Activated CD8-positive, alpha-beta memory T cell treated with anti-CD3 and anti-CD28 coated beads, Interleukin-2, amount 50 U/mL, for 4 hours (primary cell): ENCODE measurements around the gene OLFM2.
"Not testable (repeated sequence)": the region's sequence is repeated elsewhere in the genome, so short reads cannot be mapped to it uniquely, and the experiment has no call there.

Source experiments
- DNase-seq: peaks from one replicate; pipeline ENCODE4 v3.0.0-alpha.2; 2020

OLFM2 gene

GRCh38 chr19:9936326-9937000 is at the start of gene OLFM2:
OLFM2 (minus strand) TSS chr19:9936515; CDS start chr19:9936366, 149 bp downstream.
- peak; percentile 39 for DNase-seq

DNA sequence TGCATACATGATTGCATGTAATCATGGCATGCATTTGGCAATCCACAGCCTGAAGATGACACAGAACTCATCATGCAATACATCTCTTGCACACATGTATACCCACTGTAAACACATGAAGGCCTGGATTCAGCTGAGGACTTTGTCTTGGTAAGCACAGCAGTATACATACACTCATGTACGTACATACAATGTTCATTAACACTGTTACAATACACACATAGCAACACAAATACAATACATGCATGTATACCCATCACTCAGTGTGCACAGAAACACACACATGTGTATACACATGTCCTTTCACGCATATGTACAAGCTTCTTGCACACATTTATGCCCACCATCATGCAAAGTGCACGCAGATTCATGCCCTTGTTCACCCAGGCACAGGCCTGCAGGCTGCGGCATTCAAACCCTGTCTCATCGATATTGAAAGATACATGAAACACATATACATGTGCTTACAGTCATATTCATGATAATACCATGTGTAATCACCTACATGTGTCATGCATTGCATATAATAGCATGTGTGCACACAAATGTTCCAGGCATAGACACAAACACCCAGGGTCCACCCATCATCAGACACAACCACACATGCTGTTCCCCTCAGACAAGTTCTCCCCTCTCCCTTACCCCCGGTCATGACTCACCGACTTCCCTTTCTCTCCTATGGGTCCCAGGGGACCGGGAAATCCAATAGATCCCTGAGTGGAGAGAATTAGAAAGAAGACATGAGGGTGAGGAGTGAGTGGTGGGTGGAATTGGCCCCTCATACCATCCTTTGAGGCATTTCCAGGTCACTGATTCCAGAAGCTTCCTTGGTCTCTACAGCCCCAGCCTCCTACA is 45.3 kb upstream of the OLFM2 start:
- no peak for DNase-seq

GRCh38 chr19:9972103-9972502 is 35.8 kb upstream of the OLFM2 start:
- no peak for DNase-seq

DNA sequence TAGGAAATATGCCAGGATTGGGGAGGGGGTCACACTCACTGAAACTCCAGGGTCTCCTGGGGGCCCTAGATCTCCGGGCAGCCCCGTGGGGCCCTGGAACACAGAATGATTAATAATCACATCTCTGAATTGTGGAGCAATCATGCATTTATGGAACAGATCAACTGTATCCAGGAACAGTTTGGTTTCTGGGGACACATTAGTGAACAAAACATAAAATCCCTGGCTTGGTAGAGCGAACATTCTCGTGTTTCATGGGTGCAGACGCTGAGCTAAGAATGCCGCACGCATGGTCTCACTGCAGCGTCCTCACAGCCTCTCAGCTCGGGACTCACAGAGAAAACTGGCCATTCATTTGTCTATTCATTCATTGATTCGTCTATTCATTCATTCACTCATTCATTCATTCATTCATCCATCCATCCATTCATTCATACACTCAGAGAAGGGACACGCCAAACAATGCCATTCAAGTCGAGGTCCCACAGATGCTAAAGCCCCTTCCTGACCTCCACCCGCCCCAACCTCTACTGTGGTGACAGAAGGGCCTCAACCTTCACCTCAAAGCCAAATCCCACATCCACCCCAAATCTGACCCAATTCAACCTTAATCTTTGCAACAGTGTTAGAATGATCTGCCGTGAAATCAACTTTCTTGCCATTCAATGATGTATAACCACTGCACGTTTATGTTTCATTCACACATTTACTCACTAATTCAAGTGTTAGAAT is 35.0 kb upstream of the OLFM2 start:
- DNase-seq, result no peak

DNA sequence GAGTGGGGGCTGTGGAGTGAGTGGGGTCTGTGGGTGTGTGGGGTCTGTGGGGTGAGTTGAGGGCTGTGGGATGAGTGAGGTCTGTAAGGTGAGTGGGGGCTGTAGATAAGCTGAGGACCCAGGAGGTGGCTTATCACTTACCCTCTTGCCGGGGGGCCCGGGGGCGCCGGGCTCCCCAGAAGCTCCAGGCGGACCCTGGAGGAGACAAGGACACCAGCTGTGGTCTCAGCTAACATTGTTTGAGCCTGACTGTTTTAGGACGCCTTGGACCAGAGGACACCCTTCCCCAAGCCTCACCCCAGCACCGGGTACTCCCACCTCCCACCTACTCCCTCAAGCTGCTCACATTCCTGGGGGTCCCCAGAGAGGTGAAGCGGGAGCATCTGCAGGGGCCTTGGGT is 34.2 kb upstream of the OLFM2 start:
- DNase-seq, result no peak

GRCh38 chr19:9969688-9969975 is 33.3 kb upstream of the OLFM2 start:
- no peak for DNase-seq

DNA sequence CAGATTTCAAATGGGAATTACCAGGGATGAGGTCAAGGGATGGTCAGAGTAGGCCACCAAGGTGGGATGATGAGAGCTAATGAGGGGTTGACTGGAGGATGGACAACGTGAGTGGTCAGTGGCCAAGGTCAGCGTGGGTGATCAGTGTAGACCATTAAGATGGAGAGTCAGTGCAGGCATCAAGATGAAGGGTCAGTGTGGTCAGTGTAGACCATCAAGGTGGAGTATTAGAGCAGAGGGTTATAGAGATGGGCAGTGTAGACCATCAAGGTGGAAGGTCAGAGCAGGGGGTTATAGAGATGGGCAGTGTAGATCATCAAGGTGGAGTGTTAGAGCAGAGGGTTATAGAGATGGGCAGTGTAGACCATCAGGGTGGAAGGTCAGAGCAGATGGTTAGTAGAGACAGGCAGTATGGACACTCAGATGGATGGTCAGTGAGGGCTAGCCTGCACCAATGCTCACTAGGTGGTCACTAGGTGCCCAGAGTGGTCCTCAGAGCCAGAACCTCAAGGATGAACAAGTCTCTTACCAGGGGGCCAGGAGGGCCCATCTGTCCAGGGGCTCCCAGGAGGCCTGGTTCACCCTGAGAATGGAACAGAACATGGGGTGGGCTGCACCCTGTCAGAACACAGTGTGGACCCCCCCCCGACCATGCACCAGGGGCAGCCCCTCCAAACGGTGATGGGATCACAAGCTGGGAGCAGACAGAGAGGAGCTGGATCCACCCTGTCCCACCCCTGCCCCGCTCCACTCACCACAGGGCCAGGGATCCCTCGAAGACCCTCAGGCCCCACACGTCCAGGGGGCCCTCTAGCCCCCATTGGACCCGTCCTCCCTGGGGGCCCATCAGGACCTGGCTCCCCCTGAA is 32.7 kb upstream of the OLFM2 start:
- no peak for DNase-seq

DNA sequence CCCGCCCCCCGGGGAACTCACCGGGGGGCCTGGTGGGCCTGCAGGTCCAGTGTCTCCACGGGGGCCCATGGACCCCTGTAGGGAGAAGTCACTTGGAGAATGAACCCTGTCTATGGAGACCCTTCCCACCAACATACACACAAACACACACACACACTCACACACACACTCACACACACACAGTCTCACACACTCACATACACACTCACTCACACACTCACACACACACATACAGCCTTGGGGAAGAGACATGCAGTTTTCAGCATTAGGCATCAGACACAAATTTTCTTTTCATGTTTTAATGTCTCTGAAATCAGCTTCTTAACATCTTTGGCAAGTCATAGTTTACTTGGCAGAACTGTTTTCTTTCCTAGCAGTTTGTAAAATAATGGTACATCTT is 31.0 kb upstream of the OLFM2 start:
- no peak for DNase-seq

DNA sequence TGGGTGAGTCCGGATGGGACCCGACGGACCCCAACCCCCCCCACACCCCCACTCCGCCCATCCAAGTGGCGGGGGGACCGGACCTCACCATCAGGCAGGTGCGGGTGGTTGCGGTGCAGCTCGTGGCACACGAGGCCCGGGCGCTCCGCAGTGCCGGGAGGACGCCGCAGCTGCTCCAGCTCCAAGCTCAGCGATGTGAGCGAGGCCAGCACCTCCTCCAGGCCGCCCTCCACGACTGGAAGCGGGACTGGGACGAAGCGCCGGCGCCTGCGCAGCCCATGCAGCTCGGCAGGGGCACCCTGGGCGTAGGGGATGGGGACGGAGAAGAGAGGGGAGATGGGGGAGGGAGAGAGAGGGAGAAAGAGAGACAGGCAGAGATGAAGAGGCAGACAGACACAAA is 30.1 kb upstream of the OLFM2 start:
- DNase-seq, result no peak

DNA sequence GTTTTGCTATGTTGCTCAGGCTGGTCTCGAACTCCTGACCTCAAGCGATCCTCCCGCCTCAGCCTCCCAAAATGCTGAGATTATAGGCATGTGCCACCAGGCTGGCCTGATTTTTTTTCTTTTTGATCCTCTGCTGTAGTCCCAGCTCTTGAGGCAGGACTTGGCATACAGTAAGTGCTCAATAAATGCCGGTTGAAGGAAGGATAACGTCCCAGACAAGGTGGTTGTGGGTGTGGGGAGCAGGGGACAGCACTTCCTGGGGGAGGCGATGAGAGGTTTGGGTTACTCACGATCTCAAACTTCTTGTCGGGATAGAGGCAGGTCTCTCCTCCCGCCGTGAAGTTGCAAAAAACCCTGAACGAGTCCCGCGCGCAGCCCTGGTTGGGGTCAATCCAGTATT is 29.7 kb upstream of the OLFM2 start:
- DNase-seq, result no peak

DNA sequence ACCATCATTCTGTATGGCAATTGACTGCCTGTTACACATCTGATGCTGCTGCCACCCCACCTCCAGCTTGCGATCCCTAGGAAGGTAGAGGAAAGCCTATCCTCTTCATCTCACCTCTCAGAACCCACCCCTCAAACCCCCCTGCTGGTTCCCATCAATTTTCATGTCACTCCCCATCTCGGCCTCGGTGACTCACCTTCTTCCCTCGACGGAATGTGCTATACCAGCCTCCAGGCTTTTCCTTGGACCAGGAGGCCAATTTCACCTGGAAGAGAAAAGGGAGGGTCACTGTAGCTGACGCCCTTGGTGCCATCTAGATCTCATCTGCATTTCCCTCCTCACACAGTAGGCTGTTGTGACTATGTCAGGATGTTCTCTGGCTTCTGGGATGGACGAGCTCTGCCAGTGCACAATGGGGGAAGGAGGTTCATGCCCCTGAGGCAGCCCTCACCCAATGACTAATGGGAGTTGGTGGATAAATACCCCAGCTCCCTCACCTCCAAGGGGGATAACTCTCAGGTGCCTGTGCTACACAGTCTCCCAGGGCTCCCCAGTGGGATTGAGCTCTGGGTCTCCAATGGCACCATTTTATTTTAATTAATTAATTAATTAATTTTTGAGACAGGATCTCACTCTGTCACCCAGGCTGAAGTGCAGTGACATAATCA is 26.4 kb upstream of the OLFM2 start:
- no peak for DNase-seq

DNA sequence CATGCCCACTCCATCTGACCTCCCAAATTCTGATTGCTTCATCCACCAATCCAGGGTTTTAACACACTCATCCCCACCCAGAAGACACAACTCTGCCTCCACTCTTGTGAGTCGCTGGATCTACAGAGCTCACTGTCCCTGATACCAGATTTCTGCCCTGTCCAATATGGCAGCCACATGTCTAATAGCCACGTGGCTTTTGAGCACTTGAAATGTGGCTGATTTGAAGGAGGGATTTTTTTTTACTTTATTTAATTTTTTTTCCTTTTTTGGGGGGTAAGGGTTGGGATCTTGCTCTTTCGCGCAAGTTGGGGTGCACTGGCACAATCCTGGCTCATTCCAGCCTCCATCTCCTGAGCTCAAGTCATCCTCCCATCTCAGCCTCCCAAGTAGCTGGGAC is 24.8 kb upstream of the OLFM2 start:
- no peak for DNase-seq

DNA sequence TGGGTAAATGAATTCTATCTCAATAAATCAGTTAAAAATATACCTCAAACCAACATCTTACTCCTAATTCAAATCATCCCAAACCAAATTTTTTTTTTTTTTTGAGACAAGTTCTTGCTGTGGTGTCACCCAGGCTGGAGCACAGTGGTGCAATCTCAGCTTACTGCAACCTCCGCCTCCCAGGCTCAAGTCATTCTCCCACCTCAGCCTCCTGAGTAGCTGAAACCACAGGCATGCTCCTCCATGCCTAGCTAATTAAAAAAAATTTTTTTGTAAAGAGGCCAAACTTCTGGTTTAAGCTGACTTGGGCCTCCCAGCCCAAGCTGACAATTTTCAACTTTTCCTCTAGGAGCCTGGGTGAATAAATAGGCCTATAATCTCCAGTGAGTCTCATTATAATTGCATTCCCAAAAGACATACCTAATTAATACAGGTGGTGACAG is 22.1 kb upstream of the OLFM2 start:
- DNase-seq, result no peak

GRCh38 chr19:9956956-9957355 is 20.6 kb upstream of the OLFM2 start:
- DNase-seq, result no peak

DNA sequence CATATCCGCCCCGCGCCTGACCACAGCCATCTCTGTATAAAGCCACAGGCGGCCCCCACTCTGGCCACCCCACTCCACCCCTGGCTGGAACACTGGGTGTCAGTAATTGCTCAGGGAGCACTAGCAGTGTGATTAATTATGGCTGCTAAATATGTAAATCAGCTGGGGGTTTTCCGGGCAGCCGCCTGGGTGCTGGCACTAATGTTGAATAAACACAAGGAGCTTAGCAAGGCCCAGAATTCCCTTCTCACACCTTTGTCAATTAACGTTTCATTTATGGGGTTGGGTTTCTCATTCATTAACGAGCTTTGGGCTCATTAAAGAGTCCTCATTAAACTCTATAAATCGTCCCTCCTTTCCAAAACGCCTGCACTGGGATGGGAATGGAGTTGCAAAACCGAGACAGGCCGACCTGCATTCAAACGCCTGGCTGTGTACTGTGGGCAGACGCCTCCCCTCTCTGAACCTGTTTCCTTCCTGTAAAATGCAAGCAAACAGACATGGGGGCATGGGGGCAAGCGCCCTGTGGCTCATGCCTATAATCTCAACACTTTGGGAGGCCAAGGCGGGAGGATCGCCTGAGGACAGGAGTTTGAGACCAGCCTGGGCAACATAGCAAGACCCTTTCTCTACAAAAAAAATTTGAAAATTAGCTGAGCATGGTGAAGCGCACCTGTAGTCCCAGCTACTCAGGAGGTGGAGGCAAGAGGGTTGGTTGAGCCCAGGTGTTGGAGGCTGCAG is 17.7 kb upstream of the OLFM2 start:
- no peak for DNase-seq

DNA sequence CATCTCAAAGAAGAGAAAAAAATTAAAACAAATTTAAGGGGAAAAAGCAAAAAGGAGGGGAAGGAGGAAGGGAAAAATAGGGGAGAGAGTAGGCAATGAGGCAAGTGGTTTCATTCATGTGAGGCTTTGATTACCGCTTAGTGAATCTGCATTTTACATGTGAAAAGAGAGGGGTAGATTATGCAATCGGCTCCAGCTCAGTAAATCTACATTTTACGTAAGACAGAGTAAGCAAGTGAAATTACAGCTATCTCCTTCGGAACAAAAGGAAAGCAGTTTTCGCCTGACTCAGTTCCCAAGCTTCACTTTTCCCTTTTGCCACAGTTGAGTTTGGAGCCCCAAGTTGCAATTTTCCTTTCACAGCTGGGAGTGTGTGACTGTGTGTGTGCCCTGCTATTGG is 16.0 kb upstream of the OLFM2 start:
- DNase-seq, result no peak

DNA sequence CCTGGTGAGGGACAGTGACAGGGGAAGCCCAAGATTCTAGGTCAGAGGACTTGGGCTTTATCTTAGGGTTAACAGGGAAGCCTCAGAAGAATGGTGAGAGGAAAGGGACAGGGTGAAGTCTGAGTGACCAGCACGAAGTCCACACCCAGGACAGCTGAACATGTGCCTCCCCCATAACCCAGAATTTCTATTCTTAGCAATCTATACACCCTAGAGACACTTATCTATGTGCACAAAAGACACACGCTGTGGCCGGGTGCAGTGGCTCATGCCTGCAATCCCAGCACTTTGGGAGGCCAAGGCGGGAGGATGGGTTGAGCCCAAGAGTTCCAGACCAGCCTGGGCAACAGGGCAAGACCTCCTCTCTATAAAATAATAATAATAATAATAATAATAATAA is 11.1 kb upstream of the OLFM2 start:
- DNase-seq, result no peak

DNA sequence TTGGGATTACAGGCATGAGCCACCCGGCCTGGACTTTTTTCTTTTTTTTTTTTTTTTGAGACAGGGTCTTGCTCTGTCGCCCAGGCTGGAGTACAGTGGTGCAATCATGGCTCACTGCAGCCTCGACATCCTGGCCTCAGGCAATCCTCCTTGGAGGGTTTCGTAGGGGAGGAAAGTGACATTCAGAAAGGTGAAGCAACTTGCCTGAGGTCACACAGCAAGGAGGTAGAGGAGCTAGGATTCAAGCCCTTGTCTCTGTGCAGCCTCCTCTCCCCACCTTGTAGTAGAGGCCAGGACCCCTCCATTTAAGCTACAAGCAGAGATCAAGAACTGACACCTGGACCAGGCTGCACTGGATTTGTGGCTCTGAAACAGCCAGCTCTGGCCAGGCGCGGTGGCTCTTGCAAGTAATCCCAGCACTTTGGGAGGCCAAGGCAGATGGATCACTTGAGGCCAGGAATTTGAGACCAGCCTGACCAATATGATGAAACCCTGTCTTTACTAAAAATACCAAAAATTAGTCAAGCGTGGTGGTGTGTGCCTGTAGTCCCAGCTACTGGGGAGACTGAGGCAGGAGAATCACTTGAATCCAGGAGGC is 10.3 kb upstream of the OLFM2 start:
- not testable (repeated sequence) for DNase-seq

DNA sequence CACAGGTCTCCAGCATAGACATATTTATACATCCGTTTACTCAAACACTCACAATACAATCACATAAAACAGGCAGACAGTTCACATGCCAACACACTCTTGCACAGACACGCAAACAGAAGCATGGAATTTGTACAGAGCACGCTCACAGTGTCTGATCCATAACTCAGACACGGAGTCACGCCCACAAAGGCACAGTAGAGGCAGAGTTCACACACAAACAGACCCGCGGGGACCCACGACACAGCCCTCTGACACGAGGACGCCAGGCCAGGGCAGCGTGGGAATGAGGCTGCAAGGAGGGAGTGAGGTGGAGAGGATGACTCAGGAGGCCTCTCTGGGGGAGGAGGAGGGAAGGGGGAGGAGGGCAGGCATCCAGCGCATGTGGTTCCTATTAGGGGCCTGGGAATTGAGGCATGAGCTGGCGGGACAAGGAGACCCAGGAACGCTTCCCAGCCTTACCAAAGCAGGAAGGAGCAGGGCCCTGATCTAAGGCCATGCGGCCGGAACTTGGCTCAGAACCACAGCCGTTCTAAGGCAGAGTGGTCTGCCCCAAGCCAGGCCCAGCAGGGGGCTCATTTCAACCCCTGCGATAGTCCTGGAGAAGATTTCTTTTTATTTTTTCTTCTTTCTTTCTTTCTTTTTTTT is 9.1 kb upstream of the OLFM2 start:
- no peak for DNase-seq

GRCh38 chr19:9943744-9944143 is 7.4 kb upstream of the OLFM2 start:
- DNase-seq, result no peak

- DNase-seq, result no peak
Observed at GRCh38 chr19:9941671-9942070, 5.4 kb upstream of the OLFM2 start.
